Kidney tubule cell (primary cell): ENCODE data around the gene SLC22A23.
A peak's percentile ranks its signal among the peaks of the same experiment; 100 is the strongest.
"Not testable (repeated sequence)": the region's sequence is repeated elsewhere in the genome, so short reads cannot be mapped to it uniquely, and the experiment has no call there.

Experiments used
- DNase-seq: peaks from one replicate; pipeline ENCODE4 v3.0.0-alpha.2; 2018; ENCODE audit warnings: low spot score

Gene SLC22A23

DNA sequence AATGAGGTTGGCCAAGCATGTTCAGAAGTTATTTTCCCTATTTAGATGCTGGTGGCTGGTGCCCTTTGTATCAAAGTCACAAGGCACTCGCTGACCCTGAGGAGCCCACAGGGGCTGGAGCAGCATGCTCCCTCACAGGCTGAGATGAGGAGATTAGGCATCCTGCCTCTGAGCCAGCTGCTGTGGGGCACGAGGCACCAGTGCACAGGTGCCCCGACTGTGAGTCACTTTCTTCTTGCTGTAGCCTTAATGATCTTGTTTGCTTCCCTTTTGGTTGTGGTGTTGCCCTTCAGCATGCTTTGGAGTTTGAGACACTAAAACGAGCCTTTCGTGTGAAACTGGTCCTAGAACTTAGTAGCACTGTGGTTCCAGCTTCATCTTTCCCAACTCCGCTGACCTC is 193.8 kb downstream of the SLC22A23 start:
- peak; percentile 44 for DNase-seq

GRCh38 chr6:3261921-3262320 is 194.9 kb downstream of the SLC22A23 start:
- DNase-seq, result no peak

DNA sequence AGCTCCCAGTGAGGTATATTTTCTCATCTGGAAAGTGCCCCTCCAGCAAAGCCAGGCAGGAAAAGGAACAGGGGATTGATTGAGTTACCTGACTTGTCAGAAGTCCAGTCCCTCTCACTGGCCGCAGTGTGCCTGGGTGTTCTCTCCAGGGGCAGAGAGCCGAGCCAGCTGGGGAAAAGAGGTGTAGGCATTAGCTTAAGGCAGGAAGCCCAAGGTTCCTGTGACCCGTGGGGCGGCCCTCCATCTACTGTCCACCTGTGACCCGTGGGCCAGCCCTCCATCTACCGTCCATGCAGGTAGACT is 195.4 kb downstream of the SLC22A23 start:
- no peak for DNase-seq

GRCh38 chr6:3260772-3261517 is 195.9 kb downstream of the SLC22A23 start:
- DNase-seq, result no peak

DNA sequence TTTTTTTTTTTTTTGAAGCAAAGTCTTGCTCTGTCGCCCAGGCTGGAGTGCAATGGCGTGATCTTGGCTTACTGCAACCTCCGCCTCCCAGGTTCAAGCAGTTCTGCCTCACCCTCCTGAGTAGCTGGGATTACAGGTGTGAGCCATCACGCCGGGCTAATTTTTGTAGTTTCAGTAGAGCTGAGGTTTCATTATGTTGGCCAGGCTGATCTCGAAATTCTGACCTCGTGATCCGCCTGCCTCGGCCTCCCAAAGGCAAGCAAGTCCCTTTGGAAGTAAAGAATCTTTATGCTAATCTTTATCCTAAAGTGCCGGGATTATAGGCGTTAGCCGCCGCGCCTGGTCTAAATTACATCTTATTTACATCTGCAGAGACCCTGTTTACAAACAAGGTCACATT is 196.6 kb downstream of the SLC22A23 start:
- DNase-seq, result no peak

DNA sequence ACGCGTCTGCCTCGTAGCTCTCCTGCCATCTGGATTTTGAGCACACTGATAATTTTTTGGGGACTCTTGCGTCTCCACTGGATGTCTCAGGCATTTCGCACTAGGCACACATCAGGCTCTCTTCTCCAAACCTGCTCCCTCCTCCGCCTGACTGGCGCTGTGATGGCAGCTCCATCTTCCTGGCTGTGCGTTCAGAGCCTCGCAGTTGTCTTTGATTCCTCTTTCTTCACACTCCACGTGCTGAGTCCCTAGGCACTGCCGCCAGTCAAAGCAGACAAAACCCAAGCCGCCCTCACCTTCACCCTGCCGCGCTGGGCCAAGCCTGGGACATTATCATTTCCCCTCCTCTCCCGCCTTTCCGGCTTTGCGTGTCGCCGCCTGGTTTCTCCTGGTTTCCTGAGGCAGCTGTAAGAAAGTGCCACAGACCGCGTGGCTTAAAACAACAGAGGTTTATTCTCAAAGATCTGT is 197.3 kb downstream of the SLC22A23 start:
- DNase-seq, result peak; percentile 52

DNA sequence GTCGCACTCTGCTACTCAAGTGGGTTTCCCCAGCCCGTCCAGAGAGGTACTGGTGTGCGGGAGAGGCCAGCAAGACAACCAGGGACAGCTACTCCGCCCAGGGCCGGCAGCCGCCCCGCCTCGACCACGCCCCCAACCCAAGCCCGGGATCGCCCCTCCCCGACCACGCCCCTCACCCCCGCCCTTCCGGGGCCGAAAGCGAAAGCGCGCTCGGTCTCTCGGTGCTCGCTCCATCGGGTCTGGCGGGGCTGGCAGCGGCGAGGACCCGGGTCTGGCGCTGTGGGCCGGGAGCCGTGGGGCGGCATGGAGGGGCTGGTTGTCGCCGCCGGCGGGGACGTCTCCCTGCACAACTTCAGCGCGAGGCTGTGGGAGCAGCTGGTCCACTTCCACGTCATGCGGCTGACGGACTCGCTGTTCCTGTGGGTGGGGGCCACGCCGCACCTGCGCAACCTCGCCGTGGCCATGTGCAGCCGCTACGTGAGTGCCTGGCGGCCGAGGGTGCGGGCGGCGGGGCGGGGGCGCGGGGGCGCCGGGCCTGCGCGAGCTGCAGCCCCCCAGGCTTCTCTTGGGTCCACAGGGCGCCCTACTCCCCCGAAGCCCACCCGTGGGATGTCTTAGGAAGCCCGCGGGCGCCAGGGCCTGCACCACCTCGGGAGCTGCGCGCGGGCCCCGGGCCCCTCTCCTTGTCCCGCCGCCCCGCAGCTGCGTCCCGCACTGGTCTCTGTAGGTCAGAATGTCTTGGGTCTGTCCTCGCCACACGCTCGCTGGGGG is 197.9 kb downstream of the SLC22A23 start, which contains the start of gene PSMG4:
PSMG4 (plus strand) TSS at position 228 of the 771 bp plus-strand sequence; CDS start at position 304, 76 bp downstream.
- DNase-seq, result peak; percentile 89

GRCh38 chr6:3258201-3258600 is 198.6 kb downstream of the SLC22A23 start:
- no peak for DNase-seq

- no peak for DNase-seq
These were observed 203.3 kb downstream of the SLC22A23 start for GRCh38 chr6:3253597-3253961.

- DNase-seq, result no peak
These were observed 203.8 kb downstream of the SLC22A23 start for GRCh38 chr6:3252861-3253596.

DNA sequence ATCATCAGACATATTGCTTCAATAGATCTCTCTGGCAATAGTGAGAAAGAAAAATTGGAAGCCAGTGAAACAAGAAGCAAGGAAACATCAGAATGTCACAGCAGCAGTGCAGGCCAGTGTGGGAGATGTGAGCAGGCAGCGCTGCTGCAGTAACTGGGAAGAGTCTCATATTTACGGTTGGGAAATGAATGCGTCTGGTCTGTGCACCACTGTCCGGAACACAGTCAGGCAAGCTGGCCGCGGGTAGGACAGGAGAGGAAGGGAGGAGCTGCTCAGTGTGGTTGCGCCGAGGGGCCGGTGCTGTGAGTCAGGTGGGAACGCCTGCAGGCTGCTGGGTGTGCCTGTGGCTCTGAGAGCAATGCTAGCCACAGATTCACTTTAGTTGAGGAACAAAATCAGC is 204.5 kb downstream of the SLC22A23 start:
- DNase-seq, result no peak

DNA sequence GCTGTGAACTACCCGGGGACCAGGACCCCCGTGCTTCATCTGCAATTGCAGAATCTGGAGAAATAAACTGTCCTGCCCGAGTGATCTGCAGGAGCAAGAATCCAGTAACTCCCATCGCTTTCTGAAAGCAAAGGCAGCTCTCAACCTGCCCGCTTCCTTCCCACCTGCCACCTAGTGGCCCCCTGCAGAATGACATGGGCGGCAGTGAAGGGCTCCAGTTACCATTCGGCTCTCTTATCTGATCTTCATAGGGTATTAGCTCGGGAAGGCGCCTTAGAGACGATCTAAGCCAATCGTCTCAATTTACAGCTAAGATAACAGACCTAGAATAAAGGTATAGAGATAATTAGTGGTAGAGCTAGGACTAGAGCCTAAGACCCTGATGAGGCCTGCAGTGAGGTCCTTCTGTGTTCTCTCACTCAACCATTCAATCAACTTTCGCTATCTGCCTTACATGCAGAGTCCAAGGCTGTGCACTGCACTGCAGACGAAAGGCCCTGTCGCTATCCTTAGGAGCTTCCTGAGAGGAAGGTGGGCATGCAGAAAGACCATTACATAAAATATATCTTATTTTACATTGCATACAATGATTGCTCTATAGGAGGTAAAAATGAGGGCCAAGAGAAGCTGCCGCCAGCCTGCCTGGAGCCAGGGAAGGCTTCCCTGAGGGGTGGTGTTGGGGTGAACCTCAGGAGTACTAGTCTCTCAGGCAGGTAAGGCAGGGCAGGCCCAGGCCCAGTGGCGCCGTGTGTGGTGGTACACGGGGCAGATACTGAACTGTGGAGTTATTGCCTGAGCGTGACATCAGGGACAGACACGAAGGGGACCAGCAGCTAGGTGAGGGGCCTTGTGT is 205.2 kb downstream of the SLC22A23 start:
- DNase-seq, result peak; percentile 79

- no peak for DNase-seq
These were observed 206.6 kb downstream of the SLC22A23 start for GRCh38 chr6:3250231-3250675.

DNA sequence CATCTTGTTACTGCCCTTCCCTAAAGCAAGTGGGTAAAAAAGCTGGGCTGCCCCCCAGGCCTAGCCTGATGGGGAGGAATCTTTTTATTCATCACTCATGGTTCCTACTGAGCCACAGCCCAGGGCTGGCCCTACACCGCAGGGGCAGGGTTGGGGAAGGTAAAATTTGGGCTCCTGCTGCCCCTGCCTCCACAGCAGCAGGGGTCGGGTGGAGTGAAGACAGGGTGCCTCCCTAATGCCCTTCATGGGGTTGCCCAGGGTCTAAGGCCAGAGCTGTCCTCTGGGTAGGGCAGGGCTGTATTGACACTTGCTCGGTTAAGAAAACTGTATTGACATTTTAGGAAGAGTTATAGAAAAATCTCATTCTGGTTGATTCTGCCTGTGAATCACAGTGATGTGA is 207.0 kb downstream of the SLC22A23 start:
- DNase-seq, result no peak

DNA sequence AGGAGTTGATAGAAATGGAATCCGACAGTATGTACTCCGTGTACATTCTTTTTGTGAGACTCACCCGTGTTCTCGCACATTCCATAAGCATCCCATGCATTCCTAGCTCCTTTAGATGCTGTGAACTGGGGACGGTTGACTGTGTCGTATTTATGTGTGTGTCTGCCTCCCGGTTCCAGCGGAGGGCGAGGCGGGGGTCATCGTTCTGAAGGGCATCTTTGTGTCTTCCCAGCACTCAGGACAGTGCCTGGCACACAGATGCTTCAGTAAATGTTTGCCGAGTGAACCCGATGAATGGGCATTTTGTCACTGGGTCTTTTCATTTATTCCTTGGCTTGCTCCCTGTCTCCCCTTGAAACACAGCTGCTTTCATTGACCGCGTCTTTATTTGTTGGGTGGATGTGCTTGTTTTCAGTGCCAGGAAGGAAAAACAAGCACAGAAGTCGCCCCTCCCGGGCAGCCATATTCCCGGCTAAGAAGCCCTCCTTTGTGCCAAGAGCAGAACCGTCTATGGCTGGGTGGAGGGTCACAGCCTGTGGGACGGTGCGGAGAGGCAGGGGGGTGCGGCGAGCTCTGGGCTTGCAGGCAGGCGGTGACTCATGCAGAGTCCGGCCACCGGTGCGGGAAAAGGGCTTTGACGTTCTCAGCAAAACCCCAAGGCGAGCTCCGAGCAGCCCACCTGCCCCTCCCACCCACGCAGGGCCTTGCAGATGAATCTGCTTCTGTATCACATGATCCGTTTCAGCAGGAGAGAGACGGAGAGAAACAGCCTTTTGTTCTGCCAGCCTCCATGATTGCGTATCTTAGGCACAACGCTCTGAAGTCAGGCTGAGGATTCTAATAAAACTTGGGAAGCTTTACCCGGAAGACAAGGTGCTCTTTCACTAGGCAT is 209.3 kb downstream of the SLC22A23 start:
- peak; percentile 62 for DNase-seq

- DNase-seq, result no peak
These were observed 211.6 kb downstream of the SLC22A23 start for GRCh38 chr6:3245216-3245615.

- not testable (repeated sequence) for DNase-seq
These were observed 212.1 kb downstream of the SLC22A23 start for GRCh38 chr6:3244832-3245161.

GRCh38 chr6:3244003-3244831 is 212.6 kb downstream of the SLC22A23 start:
- no peak for DNase-seq

- DNase-seq, result no peak
These were observed 214.1 kb downstream of the SLC22A23 start for GRCh38 chr6:3242768-3243167.

GRCh38 chr6:3241745-3242144 is 215.1 kb downstream of the SLC22A23 start:
- DNase-seq, result not testable (repeated sequence)
